GM21526 (cell line): ENCODE results near the gene MBTPS2.

Experiments
- ATAC-seq: cut with Tn5 transposase; IDR thresholded peaks from one replicate; pipeline ENCODE4 v1.9.1; 2021; ENCODE audit warnings: moderate library complexity; ENCODE audit not compliant: unreplicated experiment, low FRiP score

The MBTPS2 gene

GRCh38 chrX:21932292-21933002, 93.0 kb downstream of the MBTPS2 start:
- ATAC-seq = no peak

- no peak for ATAC-seq
Measured at GRCh38 chrX:21933077-21933476, 93.7 kb downstream of the MBTPS2 start.

GRCh38 chrX:21934414-21934813, 95.0 kb downstream of the MBTPS2 start:
- no peak for ATAC-seq
